HL-60/S4 (cell line): Measurements from ENCODE around the gene MYBPHL.

Experiments
- in situ Hi-C: fragments of 300-500 bp; cut with MboI; formaldehyde crosslinking; loops from 2 replicates; pipeline ENCODE4 v1.14.3; 2022; ENCODE audit warnings: low sequenced_read_pairs

MYBPHL gene

GRCh38 chr1:109255097-109255651, 51.6 kb downstream of the MYBPHL start:
- in situ Hi-C loops = loop anchor here (25.0 kb wide), 1 partner anchor 732 kb away; the partner anchor contains the start of gene AHCYL1

GRCh38 chr1:109254621-109255096, 52.2 kb downstream of the MYBPHL start:
- in situ Hi-C loops = loop anchor here (25.0 kb wide), 1 partner anchor 733 kb away; the partner anchor contains the start of gene AHCYL1

- in situ Hi-C loops = loop anchor here (25.0 kb wide), 1 partner anchor 733 kb away; the partner anchor contains the start of gene AHCYL1
These were observed 52.8 kb downstream of the MYBPHL start for GRCh38 chr1:109253803-109254620.

GRCh38 chr1:109252893-109253802, 53.7 kb downstream of the MYBPHL start:
- in situ Hi-C loops = loop anchor here (25.0 kb wide), 1 partner anchor 734 kb away; the partner anchor contains the start of gene AHCYL1

GRCh38 chr1:109252167-109252892, 54.5 kb downstream of the MYBPHL start:
- in situ Hi-C loops = loop anchor here (25.0 kb wide), 1 partner anchor 735 kb away; the partner anchor contains the start of gene AHCYL1

- in situ Hi-C loops = loop anchor here (25.0 kb wide), 1 partner anchor 736 kb away; the partner anchor contains the start of gene AHCYL1
These were observed 55.3 kb downstream of the MYBPHL start for GRCh38 chr1:109251277-109252166.

- in situ Hi-C loops = loop anchor here (25.0 kb wide), 1 partner anchor 737 kb away; the partner anchor contains the start of gene AHCYL1
These were observed 56.1 kb downstream of the MYBPHL start for GRCh38 chr1:109250454-109251276.

GRCh38 chr1:109249654-109250401, 57.0 kb downstream of the MYBPHL start:
- in situ Hi-C loops = loop anchor here (25.0 kb wide), 1 partner anchor 737 kb away; the partner anchor contains the start of gene AHCYL1

- in situ Hi-C loops = no loop called here
These were observed 57.8 kb downstream of the MYBPHL start, which contains the start of gene CELSR2 for GRCh38 chr1:109248797-109249629. Gene CELSR2 (plus strand): TSS chr1:109249539. CDS start chr1:109250080, 541 bp downstream.

GRCh38 chr1:109248444-109248796, 58.4 kb downstream of the MYBPHL start:
- in situ Hi-C loops = no loop called here

- in situ Hi-C loops = no loop called here
These were observed 59.1 kb downstream of the MYBPHL start for GRCh38 chr1:109247401-109248365.

GRCh38 chr1:109246141-109246551, 60.7 kb downstream of the MYBPHL start:
- in situ Hi-C loops = no loop called here

- in situ Hi-C loops = no loop called here
These were observed 62.8 kb downstream of the MYBPHL start for GRCh38 chr1:109243860-109244552.

- in situ Hi-C loops = no loop called here
These were observed 63.6 kb downstream of the MYBPHL start for GRCh38 chr1:109243221-109243620.

GRCh38 chr1:109242387-109242786, 64.4 kb downstream of the MYBPHL start:
- in situ Hi-C loops = no loop called here
